Activated naive CD8-positive, alpha-beta T cell treated with anti-CD3 and anti-CD28 coated beads, Interleukin-2, amount 10 ng/mL, durations not matched to agents 7 days and 5 days (primary cell): ENCODE data around the gene ALPK3. TPM values are rescaled to one million over a fixed set of nuclear protein-coding genes. Genes with fewer than 3 reads are reported as not detected.

Experiments
- ATAC-seq: fragments of 150-1000 bp; cut with Tn5 transposase; one replicate; pipeline ENCODE4 v1.10.0; 2021; ENCODE audit warnings: low read depth, moderate library complexity
- POLR2A ChIA-PET: fragments of 350-600 bp; sonication (Branson Sonifier 250); formaldehyde crosslinking; loops from one replicate; lab custom pipeline; 2021; ENCODE audit warnings: antibody characterized with exemption; lab: Charles Lee
- DNase-seq: peaks from one replicate; pipeline ENCODE4 v3.0.0; 2021
- H3K27ac Mint-ChIP-seq: one replicate; pipeline ENCODE4 v1.8.0; 2022; ENCODE audit warnings: mild to moderate bottlenecking, mixed read lengths
- H3K27me3 Mint-ChIP-seq: one replicate; pipeline ENCODE4 v1.8.0; 2022; ENCODE audit warnings: mild to moderate bottlenecking, moderate library complexity, mixed read lengths
- H3K36me3 Mint-ChIP-seq: one replicate; pipeline ENCODE4 v1.8.0; 2021; ENCODE audit warnings: mild to moderate bottlenecking, mixed read lengths
- H3K4me1 Mint-ChIP-seq: one replicate; pipeline ENCODE4 v1.8.0; 2021; ENCODE audit warnings: mixed read lengths
- H3K4me3 Mint-ChIP-seq: one replicate; pipeline ENCODE4 v1.8.0; 2022; ENCODE audit warnings: mild to moderate bottlenecking, moderate library complexity, mixed read lengths
- H3K9me3 Mint-ChIP-seq: one replicate; pipeline ENCODE4 v1.8.0; 2021; ENCODE audit warnings: mixed read lengths
- total RNA-seq, 2 experiments: library from RNA; stranded (reverse); gene quantifications; one replicate each; pipeline ENCODE4 v1.2.3, GENCODE V29; 2021

The ALPK3 gene
- total RNA-seq, 2 experiments from 2014 or later = 0.17 to 0.28 TPM

- Mint-ChIP-seq H3K27ac (peak overlapping the region; percentile 23), H3K9me3 (no peaks in the 10 kb centered on the region), H3K27me3 (no peaks in the 10 kb centered on the region), H3K36me3 (peaks cover 26% of the 10 kb centered on the region), H3K4me3 (no peak overlapping the region), H3K4me1 (peaks cover 28% of the 10 kb centered on the region)
- POLR2A ChIA-PET = no interaction called here
- DNase-seq (no peak), ATAC-seq (peak; percentile 30)
Observed at GRCh38 chr15:84785053-84785452, 32.1 kb upstream of the ALPK3 start.

GRCh38 chr15:84788500-84788899 lies 28.7 kb upstream of the ALPK3 start:
- Mint-ChIP-seq H3K9me3 (no peaks in the 10 kb centered on the region), H3K27ac (no peak overlapping the region), H3K4me1 (peaks cover 13% of the 10 kb centered on the region), H3K36me3 (peaks cover 29% of the 10 kb centered on the region), H3K27me3 (no peaks in the 10 kb centered on the region), H3K4me3 (no peak overlapping the region)
- ATAC-seq (no peak), DNase-seq (no peak)
- POLR2A ChIA-PET = no interaction called here

- no peak for DNase-seq
- POLR2A ChIA-PET = no interaction called here
- peaks cover 22% of the 10 kb centered on the region for H3K36me3 Mint-ChIP-seq
Observed at GRCh38 chr15:84789762-84790161, 27.4 kb upstream of the ALPK3 start.

GRCh38 chr15:84790676-84791075 lies 26.5 kb upstream of the ALPK3 start:
- no peak for DNase-seq
- Mint-ChIP-seq H3K36me3 (peaks cover 20% of the 10 kb centered on the region), H3K27me3 (no peaks in the 10 kb centered on the region), H3K4me3 (no peak overlapping the region), H3K27ac (peak overlapping the region; percentile 18), H3K4me1 (peaks cover 8% of the 10 kb centered on the region), H3K9me3 (no peaks in the 10 kb centered on the region)
- ATAC-seq = no peak
- POLR2A ChIA-PET = no interaction called here

More at GRCh38 chr15:84789762-84790161, 27.4 kb upstream of the ALPK3 start:
- H3K9me3 Mint-ChIP-seq = no peaks in the 10 kb centered on the region
- ATAC-seq = no peak
- H3K27ac Mint-ChIP-seq = no peak overlapping the region
- peaks cover 11% of the 10 kb centered on the region for H3K4me1 Mint-ChIP-seq
- H3K4me3 Mint-ChIP-seq = no peak overlapping the region
- H3K27me3 Mint-ChIP-seq = no peaks in the 10 kb centered on the region

GRCh38 chr15:84791763-84792162 lies 25.4 kb upstream of the ALPK3 start:
- H3K27ac Mint-ChIP-seq = peak overlapping the region; percentile 2
- H3K27me3 Mint-ChIP-seq = no peaks in the 10 kb centered on the region
- H3K4me3 Mint-ChIP-seq = no peak overlapping the region
- peaks cover 17% of the 10 kb centered on the region for H3K36me3 Mint-ChIP-seq
- POLR2A ChIA-PET = no interaction called here
- H3K4me1 Mint-ChIP-seq = peaks cover 4% of the 10 kb centered on the region
- DNase-seq = no peak
- no peak for ATAC-seq
- no peaks in the 10 kb centered on the region for H3K9me3 Mint-ChIP-seq

GRCh38 chr15:84793431-84794161 lies 23.6 kb upstream of the ALPK3 start:
- DNase-seq = no peak
- H3K27ac Mint-ChIP-seq = no peak overlapping the region
- no peak for ATAC-seq
- POLR2A ChIA-PET = interaction anchor here (0.6 kb wide), 1 partner anchor 526 kb away, joined by 5 read pairs; no protein-coding TSS in a partner anchor
- H3K4me1 Mint-ChIP-seq = peaks cover 4% of the 10 kb centered on the region
- H3K36me3 Mint-ChIP-seq = peaks cover 22% of the 10 kb centered on the region
- H3K9me3 Mint-ChIP-seq = no peaks in the 10 kb centered on the region
- H3K4me3 Mint-ChIP-seq = no peak overlapping the region
- no peaks in the 10 kb centered on the region for H3K27me3 Mint-ChIP-seq

- DNase-seq (no peak), ATAC-seq (no peak)
- POLR2A ChIA-PET = interaction anchor here (0.6 kb wide), 1 partner anchor 525 kb away, joined by 5 read pairs; no protein-coding TSS in a partner anchor
- H3K4me3 Mint-ChIP-seq = no peak overlapping the region
- H3K36me3 Mint-ChIP-seq = peaks cover 21% of the 10 kb centered on the region
- H3K27ac Mint-ChIP-seq = no peak overlapping the region
- peaks cover 4% of the 10 kb centered on the region for H3K4me1 Mint-ChIP-seq
- H3K9me3 Mint-ChIP-seq = no peaks in the 10 kb centered on the region
- no peaks in the 10 kb centered on the region for H3K27me3 Mint-ChIP-seq
Observed at GRCh38 chr15:84794162-84794547, 23.0 kb upstream of the ALPK3 start.

- peaks cover 4% of the 10 kb centered on the region for H3K4me1 Mint-ChIP-seq
- H3K36me3 Mint-ChIP-seq = peaks cover 21% of the 10 kb centered on the region
- no peak overlapping the region for H3K27ac Mint-ChIP-seq
- H3K9me3 Mint-ChIP-seq = no peaks in the 10 kb centered on the region
- H3K4me3 Mint-ChIP-seq = no peak overlapping the region
- H3K27me3 Mint-ChIP-seq = no peaks in the 10 kb centered on the region
- ATAC-seq (no peak), DNase-seq (no peak)
- POLR2A ChIA-PET = no interaction called here
Observed at GRCh38 chr15:84795186-84795585, 22.0 kb upstream of the ALPK3 start.

GRCh38 chr15:84797212-84797611 lies 19.9 kb upstream of the ALPK3 start:
- Mint-ChIP-seq H3K36me3 (peaks cover 16% of the 10 kb centered on the region), H3K27me3 (no peaks in the 10 kb centered on the region), H3K4me1 (no peaks in the 10 kb centered on the region), H3K27ac (no peak overlapping the region), H3K4me3 (no peak overlapping the region), H3K9me3 (no peaks in the 10 kb centered on the region)
- DNase-seq (no peak), ATAC-seq (no peak)
- POLR2A ChIA-PET = no interaction called here

GRCh38 chr15:84797801-84798200 lies 19.4 kb upstream of the ALPK3 start:
- DNase-seq (no peak), ATAC-seq (no peak)
- POLR2A ChIA-PET = no interaction called here
- Mint-ChIP-seq H3K4me3 (no peak overlapping the region), H3K36me3 (peaks cover 15% of the 10 kb centered on the region), H3K4me1 (no peaks in the 10 kb centered on the region), H3K27me3 (no peaks in the 10 kb centered on the region), H3K27ac (no peak overlapping the region), H3K9me3 (no peaks in the 10 kb centered on the region)

GRCh38 chr15:84798436-84798946 lies 18.7 kb upstream of the ALPK3 start:
- Mint-ChIP-seq H3K27me3 (no peaks in the 10 kb centered on the region), H3K9me3 (no peaks in the 10 kb centered on the region), H3K27ac (no peak overlapping the region), H3K4me1 (no peaks in the 10 kb centered on the region), H3K36me3 (peaks cover 15% of the 10 kb centered on the region), H3K4me3 (no peak overlapping the region)
- no peak for DNase-seq
- POLR2A ChIA-PET = no interaction called here
- no peak for ATAC-seq

- no peaks in the 10 kb centered on the region for H3K9me3 Mint-ChIP-seq
- no peak overlapping the region for H3K27ac Mint-ChIP-seq
- H3K36me3 Mint-ChIP-seq = peaks cover 15% of the 10 kb centered on the region
- DNase-seq (no peak), ATAC-seq (no peak)
- no peaks in the 10 kb centered on the region for H3K4me1 Mint-ChIP-seq
- H3K27me3 Mint-ChIP-seq = no peaks in the 10 kb centered on the region
- POLR2A ChIA-PET = interaction anchor here (0.6 kb wide), 1 partner anchor 65 kb away, joined by 3 read pairs; no protein-coding TSS in a partner anchor
- no peak overlapping the region for H3K4me3 Mint-ChIP-seq
Observed at GRCh38 chr15:84799511-84800187, 17.5 kb upstream of the ALPK3 start.

GRCh38 chr15:84800365-84800806 lies 16.8 kb upstream of the ALPK3 start:
- Mint-ChIP-seq H3K9me3 (no peaks in the 10 kb centered on the region), H3K4me1 (no peaks in the 10 kb centered on the region), H3K4me3 (no peak overlapping the region), H3K27ac (peak overlapping the region; percentile 9), H3K27me3 (no peaks in the 10 kb centered on the region), H3K36me3 (peaks cover 15% of the 10 kb centered on the region)
- no peak for ATAC-seq
- DNase-seq = no peak
- POLR2A ChIA-PET = no interaction called here
